Stimulated activated CD8-positive, alpha-beta memory T cell treated with anti-CD3 and anti-CD28 coated beads, Interleukin-15, amount 100 ng/mL, for 4 hours (primary cell): Measurements from ENCODE around the gene ENO2.
A peak's percentile ranks its signal among the peaks of the same experiment; 100 is the strongest.

Experiments used
- DNase-seq, 2 donors: peaks; one replicate each; pipeline ENCODE4 v3.0.0-alpha.2; 2020; ENCODE audit warnings: low read depth in 2 of 2

Gene ENO2

DNA sequence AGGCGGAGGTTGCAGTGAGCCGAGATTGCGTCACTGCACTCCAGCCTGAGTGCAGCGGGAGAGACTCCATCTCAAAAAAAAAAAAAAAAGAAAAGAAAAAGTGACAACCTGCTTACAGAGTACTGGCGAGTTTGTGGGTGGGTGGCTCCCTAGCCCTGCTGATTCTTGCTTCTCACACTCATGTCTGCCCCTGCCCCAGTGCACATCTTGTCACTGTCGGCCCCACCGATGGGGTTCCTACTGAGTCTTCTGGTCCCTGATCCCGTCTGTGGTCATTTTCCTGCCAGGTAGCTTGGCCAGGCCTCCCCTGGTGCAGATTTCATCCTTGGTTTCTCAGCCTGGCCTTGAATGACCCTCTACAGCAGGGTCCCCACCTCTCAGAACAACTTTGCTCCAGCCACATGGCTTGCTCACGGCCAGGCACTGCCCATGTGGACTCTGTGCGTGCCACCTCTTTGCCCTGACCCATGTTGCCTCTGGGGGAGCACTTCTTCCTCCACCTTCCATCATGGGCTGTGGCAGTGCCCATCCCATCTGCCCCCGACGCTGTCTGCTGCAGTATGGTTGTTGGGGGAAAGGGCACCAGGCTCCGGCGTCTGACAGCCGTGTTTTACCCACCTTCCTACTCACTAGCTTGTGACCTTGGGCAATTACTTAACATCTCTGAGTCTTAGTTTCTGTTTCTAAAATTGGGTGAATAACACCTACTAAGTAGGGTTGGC, 34.7 kb downstream of the ENO2 start:
- DNase-seq, result no peak

DNA sequence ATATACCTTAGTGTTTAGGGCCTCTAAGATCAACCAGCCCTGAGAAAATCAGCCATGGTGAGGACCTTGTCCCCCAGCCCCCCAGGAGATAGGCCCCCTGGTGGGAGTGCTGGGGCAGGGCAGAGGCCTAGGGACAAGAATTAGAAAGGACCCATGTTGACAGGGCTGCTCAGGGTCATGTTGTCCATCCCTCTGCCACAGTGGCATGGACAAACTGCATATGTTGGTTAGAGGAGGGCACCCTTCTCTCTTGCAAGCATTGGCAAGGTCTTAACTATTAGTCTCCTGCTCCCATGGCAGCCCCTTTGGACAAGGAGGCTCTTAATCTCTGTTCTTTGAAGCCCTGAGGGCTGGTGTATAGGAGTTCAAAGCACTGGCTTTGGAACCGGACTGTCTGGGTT, 36.0 kb downstream of the ENO2 start:
- DNase-seq, result no peak

DNA sequence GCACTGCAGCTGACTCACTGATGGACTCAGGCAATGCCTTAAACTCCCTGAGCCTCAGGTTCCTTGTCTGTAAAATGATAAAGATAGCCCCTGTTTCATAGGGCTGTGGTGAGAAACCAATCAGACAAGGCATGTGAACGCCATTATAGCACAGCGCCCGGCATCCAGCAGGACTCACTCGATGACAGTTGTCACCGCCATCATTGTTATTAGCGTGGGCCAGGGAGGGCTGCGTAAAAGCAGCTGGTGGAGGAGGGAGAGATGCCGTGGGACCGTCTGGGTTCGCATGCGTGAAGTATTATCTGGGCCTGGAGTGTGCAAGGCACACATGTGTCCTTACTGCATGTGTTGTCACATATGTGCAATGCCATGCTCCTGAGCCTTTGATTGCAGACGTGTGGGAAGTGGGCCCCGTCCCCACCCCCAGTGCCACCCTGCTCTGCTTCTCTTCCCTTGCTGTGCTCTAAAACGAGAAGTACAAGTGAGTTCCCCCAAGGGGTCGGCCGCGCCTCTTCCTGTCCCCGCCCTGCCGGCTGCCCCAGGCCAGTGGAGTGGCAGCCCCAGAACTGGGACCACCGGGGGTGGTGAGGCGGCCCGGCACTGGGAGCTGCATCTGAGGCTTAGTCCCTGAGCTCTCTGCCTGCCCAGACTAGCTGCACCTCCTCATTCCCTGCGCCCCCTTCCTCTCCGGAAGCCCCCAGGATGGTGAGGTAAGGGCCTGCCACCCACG, 36.6 kb downstream of the ENO2 start, which contains the start of gene PTPN6:
PTPN6 (plus strand) TSS at position 546 of the 730 bp plus-strand sequence; CDS start at position 703, 157 bp downstream.
- DNase-seq, result peak; percentile 62 to 67

DNA sequence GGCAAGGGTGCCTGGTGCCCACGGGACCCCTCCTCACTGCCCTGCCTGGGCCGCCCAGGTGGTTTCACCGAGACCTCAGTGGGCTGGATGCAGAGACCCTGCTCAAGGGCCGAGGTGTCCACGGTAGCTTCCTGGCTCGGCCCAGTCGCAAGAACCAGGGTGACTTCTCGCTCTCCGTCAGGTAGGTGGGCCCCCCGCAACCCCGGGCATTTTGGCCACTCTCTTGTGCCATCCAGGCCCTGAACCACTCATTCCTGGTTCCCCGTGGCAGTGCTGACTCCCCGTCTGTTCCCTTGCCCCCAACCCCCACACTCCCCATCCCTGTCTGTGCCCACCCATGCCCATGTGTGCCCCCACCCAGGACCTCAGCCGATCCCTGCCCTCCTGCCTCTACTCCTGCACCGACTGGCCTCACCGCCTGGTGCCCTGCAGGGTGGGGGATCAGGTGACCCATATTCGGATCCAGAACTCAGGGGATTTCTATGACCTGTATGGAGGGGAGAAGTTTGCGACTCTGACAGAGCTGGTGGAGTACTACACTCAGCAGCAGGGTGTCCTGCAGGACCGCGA, 37.3 kb downstream of the ENO2 start:
- no peak for DNase-seq

DNA sequence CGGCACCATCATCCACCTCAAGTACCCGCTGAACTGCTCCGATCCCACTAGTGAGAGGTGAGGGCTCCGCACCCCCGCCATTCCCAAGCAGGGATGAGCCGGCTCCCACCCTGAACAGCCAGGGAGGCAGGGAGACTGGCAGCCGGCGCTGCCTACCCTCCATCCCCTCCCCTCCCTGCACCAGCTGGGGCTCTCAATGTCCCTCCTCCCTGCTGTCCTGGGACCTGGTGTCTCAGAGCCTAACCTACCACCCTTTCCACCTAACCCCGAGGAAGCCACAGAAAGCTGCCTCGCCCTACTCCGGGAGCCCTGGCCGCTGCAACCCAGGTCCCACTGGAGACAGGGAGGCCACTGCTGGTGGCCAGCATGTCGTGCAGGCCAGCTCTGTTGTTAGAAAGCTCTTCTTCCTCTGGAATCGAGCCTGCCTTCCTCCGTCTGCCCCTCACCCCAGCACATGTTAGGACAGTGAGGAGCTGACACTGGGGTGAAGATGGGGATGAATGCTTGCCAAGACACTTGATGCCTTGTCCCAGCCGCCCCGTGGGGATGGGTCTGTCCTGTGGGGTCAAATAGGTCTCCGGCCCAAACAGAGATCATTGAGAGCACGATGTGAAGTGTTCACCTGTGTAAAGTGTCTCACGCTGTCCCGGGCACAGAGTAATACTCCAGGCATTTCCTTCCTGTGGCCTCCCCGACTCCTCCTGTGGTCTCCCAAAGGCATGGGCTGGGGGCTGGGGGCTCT, 37.9 kb downstream of the ENO2 start:
- no peak for DNase-seq

DNA sequence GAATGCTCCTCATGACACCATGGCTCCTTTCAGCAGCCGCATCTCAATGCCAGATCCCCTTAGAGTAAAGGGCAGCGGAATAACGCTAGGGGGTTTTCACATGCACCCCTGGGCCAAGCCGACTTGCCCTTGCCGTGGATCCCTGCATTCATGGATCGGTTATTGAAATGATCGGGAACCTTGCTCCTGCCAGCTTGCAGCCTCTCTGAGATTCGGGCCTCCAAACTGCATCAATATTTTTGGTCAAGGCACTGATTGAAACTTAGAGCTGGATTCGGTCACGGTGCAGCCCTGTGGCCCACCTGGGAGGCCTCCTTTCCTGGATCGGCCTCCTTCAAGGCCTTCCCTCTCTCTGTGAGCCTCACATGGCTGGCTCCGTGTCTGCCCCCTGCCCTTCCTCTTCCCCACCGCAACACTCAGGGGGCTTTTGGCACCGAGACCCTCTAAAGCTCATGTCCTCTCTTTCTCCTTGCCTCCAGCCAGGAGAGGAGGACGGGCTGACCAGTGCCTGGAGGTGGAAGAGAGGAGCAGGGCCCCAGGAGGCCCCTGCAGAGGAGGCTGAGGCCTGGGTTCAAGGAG, 38.6 kb downstream of the ENO2 start:
- no peak for DNase-seq

DNA sequence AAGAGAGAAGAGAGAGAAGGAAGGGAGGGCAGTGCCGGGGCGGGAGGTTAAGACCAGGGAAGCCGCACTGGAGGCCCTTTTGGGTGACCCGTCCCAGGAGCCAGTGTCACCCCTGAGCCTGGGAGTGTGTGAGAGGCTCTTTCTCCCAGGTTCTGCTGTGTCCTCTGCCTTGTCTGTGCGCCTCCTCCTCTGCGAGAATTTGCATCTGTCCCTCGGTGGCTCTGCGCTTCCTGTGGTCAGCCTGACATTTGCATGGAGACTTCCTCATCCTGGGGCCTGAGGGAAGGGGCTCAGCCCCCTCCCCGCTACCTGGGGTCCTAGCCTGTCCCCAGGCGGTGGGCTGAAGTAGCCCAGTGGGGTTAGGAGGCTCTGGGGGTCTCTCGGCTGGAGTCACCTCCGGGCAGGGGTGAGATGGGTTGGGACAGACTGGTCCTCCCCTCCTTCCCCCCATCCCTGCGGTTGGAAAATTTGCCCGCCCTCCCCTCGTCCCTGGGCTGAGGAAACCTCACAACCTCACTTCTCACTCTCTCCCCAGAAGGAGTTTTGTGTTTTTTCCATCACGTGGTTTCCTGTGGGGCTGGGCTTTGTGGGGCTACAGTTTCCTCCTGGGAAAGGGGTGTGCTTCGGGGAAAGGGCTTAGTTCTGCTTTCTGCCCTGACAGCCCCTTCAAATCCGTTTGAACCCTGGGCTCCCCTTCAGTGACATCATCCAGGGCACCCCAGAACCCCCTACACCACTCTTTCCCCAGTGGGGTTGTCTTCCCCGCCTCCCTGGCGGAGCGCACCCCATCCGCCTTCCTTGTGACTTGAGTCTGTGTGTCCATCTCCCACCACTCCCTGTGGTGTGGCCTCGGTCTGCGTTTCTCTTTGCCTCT, 39.3 kb downstream of the ENO2 start:
- peak; percentile 72 to 88 for DNase-seq

DNA sequence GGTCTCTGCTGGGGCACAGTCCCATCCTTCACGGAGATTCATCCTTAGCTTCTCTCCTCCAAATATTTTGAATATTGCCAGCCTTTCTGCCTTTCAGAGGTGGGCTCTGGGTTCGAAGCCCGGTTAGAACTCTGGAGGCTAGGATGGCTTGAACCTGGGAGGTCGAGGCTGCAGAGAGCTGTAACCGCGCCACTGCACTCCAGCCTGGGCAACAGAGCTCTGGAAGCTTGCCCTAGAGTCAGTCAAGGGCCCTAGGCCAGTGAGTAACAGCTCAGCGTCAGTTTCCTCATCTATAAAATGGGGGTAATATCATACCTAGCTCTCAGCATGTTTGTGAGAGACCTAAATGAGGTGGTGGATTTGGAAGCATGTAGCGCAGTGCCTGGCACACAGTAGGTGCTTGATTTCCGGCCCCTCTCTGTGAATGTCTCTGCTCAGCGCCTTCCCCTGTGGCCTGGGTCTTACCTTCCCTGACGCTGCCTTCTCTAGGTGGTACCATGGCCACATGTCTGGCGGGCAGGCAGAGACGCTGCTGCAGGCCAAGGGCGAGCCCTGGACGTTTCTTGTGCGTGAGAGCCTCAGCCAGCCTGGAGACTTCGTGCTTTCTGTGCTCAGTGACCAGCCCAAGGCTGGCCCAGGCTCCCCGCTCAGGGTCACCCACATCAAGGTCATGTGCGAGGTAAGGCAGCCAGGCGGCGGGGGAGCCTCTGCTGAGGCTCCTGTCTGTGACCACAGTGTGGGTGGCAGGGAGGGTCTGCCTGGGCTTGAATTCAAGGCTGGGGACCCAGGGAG, 40.1 kb downstream of the ENO2 start:
- no peak for DNase-seq

DNA sequence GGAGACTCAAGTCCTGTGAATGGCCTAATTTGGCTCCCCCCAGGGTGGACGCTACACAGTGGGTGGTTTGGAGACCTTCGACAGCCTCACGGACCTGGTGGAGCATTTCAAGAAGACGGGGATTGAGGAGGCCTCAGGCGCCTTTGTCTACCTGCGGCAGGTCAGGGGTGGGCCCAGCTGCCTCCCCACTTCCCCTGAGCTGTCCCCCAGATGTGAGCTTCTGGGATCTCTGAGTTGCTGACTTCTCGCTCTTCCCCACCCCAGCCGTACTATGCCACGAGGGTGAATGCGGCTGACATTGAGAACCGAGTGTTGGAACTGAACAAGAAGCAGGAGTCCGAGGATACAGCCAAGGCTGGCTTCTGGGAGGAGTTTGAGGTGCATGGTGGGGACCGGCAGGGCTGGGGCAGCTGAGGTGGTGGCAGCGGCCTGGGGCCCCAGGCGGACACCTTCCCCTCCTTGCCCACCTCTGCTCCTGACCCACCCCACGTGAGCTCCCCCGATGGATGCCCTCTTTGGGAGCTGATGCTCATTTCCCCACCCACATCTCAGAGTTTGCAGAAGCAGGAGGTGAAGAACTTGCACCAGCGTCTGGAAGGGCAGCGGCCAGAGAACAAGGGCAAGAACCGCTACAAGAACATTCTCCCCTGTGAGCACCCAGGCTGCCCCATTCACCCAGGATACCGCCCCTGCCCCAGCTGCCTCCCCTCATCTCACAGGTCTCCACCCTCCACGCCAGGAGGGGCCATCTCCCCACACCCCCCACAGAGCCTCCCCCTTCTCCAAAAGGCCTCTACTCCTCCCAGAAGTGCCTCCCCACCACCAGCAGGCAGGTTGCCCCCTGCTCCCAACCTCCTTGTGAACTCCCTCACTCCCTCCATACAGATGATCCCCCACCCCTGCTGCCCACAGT, 41.0 kb downstream of the ENO2 start:
- no peak for DNase-seq

DNA sequence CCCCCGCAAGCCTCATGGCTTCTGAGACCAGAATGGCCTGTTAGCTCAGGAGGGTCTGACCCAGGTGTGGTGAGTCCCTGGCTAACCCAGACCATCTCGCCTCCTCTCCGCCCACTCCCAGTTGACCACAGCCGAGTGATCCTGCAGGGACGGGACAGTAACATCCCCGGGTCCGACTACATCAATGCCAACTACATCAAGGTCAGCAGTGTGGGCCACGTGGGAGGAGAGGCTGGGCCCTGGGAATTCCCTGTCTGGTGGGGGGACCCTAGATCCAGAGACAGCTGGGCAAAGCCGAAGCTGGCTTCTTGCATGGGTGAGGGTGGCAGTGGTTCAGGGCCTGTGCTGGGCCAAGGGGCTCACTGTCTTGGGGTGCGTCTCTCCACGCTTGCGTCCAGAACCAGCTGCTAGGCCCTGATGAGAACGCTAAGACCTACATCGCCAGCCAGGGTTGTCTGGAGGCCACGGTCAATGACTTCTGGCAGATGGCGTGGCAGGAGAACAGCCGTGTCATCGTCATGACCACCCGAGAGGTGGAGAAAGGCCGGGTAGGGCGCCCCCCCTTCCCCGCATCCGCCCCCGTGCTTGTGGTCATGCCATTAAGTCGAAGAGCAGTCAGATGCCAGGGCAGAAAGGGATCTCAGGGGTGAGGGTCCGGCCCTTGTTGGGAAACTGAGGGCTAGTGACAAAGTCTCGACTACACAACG, 41.8 kb downstream of the ENO2 start:
- DNase-seq, result no peak

DNA sequence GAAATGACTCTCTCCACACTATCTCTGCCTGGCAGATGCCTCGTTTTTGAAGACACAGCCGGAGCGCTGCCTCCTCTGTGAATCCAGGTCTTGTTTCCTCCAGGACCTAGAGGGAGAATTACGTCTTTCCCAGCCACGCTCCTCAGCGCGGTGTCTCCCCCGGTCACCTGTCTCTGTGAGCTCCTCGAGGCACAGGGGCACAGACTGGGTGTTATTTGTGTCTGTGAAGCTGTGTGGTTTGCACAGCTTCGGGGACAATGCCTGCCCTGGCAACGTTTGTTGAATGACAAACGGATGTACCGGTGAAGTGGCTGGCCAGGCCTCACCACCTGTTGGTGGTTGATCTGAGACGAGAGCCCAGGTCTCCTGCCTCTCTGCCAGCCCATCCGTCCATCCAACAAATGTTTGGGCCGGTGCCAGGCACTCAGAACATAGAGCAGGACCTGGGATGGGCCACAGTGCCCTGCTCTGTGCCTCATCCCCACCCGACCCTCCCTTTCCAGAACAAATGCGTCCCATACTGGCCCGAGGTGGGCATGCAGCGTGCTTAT, 42.8 kb downstream of the ENO2 start:
- DNase-seq, result no peak

DNA sequence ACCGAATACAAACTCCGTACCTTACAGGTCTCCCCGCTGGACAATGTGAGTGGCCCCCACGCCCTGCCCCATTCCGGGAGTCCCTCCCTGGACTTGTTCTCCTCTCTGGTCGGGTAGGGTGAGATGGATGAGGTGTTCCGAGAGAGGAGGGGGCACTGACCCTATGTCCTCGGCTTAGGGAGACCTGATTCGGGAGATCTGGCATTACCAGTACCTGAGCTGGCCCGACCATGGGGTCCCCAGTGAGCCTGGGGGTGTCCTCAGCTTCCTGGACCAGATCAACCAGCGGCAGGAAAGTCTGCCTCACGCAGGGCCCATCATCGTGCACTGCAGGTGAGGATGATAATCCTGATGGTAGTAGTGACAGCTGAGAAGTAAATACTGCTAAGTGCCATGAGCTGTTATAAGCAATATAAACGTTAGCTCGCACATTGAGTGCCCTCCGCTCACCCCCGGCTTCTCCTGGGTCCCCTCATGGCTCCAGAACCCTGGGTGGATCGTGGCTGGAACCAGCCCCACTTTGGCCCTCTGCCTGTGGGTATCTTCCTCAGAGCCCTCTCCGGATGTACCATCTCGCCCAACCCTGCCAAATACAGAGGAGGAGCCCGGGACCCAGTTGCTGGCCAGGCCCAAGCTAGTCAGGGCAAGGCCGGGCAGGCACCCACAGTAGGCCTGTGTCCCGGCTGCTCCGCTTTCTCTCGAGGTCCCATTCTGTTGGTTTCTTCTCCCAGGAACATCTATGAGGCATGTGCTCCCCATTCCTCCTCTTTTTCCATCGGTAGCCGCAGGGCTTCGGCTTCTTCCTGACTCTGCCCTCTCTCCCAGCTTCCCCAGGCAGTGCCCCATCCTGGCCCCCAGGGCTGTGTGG, 43.6 kb downstream of the ENO2 start:
- DNase-seq, result no peak

DNA sequence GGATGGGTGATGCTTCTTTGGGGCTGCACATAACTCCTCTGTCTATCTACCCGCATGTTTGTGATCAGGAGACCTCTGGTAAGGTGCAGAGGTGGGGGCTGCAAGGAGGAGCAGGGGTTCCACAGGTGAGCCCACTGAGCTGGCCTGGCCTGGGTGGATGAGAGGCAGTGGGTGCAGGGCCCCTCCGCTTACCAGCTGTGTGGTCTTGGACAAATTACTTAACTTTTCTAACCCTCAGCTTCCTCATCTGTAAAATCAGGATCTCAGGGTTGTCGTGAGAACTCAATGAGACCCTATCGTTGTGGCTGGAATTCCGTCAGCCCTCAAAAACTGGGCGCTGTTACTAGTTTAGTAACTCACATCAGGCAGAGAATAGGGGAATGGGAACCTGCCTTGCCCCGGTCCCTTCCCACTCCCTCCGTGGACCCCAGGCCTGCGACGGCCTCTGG, 44.3 kb downstream of the ENO2 start:
- no peak for DNase-seq

DNA sequence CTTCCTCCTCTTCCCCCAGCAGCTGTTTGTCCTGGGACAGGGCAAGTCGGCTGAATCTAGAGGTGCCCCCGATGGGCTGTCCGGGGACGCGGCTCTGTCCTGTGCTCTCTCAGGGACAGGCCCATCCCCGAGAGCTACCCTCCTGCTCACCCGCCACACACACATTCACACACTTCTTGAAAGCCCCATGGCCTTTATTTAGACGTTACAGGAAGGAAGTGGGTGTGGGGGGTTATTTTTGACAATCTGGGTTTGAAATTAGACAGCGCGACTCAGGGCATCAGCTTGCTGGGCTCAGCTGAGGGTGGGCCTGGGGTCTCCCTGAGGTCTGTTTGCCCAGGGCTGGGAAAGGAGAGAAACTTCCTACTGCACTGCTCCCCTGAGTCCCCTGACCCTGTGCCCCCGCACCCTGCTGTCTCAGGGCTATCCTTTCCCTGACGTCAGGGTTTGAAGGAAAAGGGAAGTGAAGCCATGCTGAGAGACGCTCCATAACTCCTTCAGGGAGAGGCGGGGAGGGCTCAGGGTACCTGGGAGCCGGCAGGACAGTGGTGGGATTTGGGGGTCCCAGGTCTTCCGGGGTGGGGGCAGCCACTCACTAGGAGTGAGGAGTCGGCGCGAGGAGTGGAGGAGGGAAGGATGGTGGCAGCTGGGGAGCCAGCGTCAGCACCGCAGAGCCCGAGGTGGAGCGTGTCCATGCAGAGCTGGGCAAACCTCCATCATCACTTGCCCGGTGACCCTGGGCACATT, 44.9 kb downstream of the ENO2 start:
- no peak for DNase-seq

DNA sequence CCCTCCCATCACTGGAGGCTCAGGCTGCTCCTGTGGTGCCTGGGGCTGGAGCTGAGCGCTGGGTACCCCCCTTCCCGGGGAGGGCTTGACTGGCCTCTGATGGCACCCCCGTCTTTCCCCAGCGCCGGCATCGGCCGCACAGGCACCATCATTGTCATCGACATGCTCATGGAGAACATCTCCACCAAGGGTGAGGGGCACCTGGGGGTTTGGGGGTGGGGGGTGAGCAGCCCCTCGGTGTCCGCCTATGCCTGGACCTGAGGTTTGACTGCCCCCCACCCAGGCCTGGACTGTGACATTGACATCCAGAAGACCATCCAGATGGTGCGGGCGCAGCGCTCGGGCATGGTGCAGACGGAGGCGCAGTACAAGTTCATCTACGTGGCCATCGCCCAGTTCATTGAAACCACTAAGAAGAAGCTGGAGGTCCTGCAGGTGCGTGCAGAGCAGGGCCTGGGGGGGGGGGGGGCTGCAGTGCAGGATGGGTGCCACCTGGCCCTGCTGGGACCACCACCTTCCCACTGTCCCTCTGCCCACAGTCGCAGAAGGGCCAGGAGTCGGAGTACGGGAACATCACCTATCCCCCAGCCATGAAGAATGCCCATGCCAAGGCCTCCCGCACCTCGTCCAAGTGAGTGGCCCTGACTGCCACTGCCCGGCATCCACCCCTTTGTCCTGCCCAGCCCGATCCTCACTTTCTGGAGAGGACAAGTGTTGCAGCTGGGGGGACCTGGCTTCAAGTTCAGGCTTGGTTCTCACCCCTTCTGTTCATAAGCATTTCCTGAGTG, 45.6 kb downstream of the ENO2 start:
- DNase-seq, result no peak
